OCI-LY7 (cell line): ENCODE data around the gene TIMP4.

Experiments used
- CTCF ChIP-seq: fragments of 200-600 bp; sonication (generic); conservative IDR thresholded peaks from 2 replicates; pipeline ENCODE4 v1.5.1; 2014; ENCODE audit warnings: mild to moderate bottlenecking, antibody characterized with exemption, low read length, moderate library complexity, mixed read lengths
- EZH2phosphoT487 ChIP-seq: fragments of 200-600 bp; sonication (generic); IDR thresholded peaks from 2 replicates; pipeline ENCODE4 v1.6.1; 2018; ENCODE audit warnings: low read depth, borderline replicate concordance, mild to moderate bottlenecking, mixed run types, antibody characterized with exemption, low read length, moderate library complexity, mixed read lengths

DNA sequence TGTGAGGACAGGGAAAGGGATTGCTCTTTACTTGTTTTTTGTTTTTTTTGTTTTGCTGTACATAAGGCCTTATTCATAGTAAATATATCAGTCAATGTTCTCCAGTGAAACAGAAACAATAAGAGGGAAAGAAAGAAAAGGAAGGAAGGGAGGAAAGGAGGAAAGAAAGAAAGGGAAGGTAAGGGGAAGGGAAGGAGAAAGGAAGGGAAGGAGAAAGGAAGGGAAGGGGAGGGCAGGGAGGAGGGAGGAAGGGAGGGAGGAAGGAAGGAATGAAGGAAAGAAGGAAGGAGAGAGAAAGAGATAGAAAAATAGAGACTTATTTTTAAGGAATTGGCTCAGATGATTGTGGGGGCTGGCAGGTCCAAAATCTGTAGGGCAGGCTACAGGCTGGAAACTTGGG is 37.2 kb downstream of the TIMP4 start:
- TF ChIP-seq CTCF (no peak), EZH2phosphoT487 (no peak)
